Nucleus accumbens (tissue), 56 donors: ENCODE data around the gene PDPK1.

Source experiments
- DNase-seq, 56 donors: peaks; one replicate each; lab custom pipeline; 2025; lab: John Stamatoyannopoulos, UW

The PDPK1 gene

GRCh38 chr16:2537451-2538379 is at the start of gene PDPK1:
TSS of gene PDPK1 (plus strand) at chr16:2538021. CDS start at chr16:2538113, 92 bp downstream.
- peak in 55 of 56 donors; percentile 53 to 96 (median 91) for DNase-seq

- no peak for DNase-seq
Measured at GRCh38 chr16:2489581-2489980, 48.2 kb upstream of the PDPK1 start.

- peak in 3 of 56 donors; percentile 15 to 50 (median 31) for DNase-seq
Measured at GRCh38 chr16:2490190-2491105, 47.4 kb upstream of the PDPK1 start.

- DNase-seq: no peak
Measured at GRCh38 chr16:2492292-2492691, 45.5 kb upstream of the PDPK1 start.

- DNase-seq: no peak
Measured at GRCh38 chr16:2493605-2494004, 44.2 kb upstream of the PDPK1 start.

- DNase-seq: no peak
Measured at GRCh38 chr16:2494616-2495015, 43.2 kb upstream of the PDPK1 start.

- no peak for DNase-seq
Measured at GRCh38 chr16:2495041-2495440, 42.8 kb upstream of the PDPK1 start.

GRCh38 chr16:2496223-2497115 is 41.4 kb upstream of the PDPK1 start:
- no peak for DNase-seq

- DNase-seq: peak in 1 of 56 donors; percentile 33
Measured at GRCh38 chr16:2497116-2497630, 40.6 kb upstream of the PDPK1 start.

- no peak for DNase-seq
Measured at GRCh38 chr16:2497695-2498484, 39.9 kb upstream of the PDPK1 start.

GRCh38 chr16:2498531-2499253 is 39.1 kb upstream of the PDPK1 start:
- DNase-seq: no peak

GRCh38 chr16:2499454-2499853 is 38.4 kb upstream of the PDPK1 start:
- DNase-seq: no peak

- no peak for DNase-seq
Measured at GRCh38 chr16:2499890-2500429, 37.9 kb upstream of the PDPK1 start.

GRCh38 chr16:2500430-2500917 is 37.3 kb upstream of the PDPK1 start:
- DNase-seq: no peak

- DNase-seq: peak in 55 of 56 donors; percentile 64 to 97 (median 88)
Measured at GRCh38 chr16:2500918-2501750, 36.7 kb upstream of the PDPK1 start.

- DNase-seq: no peak
Measured at GRCh38 chr16:2501946-2502895, 35.6 kb upstream of the PDPK1 start.
